ENCODE data around the gene CARD9. TPM values are rescaled to one million over a fixed set of nuclear protein-coding genes. Genes with fewer than 3 reads are reported as not detected.

Gene CARD9
- total RNA-seq, 1 donor from 2014 or later: 1.5 TPM

DNA sequence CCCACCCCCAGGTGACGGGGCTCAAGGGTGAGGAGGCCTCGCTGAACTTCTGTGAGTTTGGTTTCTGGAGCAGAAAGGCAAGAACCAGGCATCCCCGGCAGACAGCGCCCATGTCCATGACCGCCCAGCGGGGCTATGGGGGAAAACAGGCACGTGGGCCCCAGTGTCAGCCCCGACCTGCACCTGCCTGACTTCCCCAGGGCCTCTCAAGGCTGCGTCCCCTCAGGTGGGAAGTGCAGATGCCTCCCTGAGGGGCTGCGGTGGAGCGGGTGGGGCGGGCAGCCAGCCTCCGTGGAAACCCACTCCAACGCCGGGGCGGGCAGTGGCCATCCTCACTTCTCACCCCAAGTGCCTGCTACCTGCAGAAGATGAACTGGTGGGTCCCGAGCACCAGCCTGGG lies 6.9 kb upstream of the CARD9 start:
- DNase-seq (ENCODE audit: low read depth): no peak

DNA sequence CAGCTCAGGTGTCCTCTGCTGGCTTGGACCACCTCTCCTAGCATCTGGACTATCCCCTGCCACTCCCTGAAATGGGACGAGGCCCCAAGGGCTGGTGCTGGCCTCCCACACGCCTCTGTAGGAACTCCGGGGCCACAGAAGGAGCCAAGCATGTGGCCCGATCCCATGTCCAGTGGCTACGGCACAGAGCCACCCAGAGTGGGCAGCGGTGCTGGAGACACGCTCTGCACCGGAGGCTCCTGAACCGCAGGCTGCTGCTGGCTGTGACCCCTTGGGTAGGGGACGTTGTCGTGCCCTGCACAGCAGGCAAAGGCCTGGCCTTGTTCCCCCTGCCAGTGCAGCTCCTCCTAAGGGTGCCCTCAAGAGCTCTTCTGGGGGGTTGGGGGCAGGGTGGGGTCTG lies 6.4 kb upstream of the CARD9 start:
- DNase-seq (ENCODE audit: low read depth): no peak

DNA sequence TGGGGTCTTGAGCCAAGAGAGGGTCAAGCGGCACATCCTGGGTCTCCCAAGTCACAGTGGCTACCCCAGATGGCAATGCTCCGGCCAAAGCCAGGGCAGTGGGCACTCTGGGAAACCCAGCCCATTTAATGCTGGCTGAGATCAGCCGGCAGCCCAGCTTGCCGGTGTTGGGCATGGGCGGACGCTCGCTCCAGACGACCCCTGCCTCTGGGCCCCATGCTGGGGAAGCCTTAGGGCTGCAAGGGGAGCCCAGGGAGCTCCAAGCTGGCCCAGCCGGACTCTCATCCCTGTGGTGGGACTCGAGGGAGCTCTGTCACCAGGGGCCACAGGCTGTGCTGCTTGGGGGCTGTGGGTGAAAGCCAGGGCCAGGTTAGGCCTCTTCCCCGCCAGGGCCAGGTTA lies 5.9 kb upstream of the CARD9 start:
- no peak for DNase-seq (ENCODE audit: low read depth)

GRCh38 chr9:136379003-136379287 lies 5.5 kb upstream of the CARD9 start:
- DNase-seq (ENCODE audit: low read depth): no peak

DNA sequence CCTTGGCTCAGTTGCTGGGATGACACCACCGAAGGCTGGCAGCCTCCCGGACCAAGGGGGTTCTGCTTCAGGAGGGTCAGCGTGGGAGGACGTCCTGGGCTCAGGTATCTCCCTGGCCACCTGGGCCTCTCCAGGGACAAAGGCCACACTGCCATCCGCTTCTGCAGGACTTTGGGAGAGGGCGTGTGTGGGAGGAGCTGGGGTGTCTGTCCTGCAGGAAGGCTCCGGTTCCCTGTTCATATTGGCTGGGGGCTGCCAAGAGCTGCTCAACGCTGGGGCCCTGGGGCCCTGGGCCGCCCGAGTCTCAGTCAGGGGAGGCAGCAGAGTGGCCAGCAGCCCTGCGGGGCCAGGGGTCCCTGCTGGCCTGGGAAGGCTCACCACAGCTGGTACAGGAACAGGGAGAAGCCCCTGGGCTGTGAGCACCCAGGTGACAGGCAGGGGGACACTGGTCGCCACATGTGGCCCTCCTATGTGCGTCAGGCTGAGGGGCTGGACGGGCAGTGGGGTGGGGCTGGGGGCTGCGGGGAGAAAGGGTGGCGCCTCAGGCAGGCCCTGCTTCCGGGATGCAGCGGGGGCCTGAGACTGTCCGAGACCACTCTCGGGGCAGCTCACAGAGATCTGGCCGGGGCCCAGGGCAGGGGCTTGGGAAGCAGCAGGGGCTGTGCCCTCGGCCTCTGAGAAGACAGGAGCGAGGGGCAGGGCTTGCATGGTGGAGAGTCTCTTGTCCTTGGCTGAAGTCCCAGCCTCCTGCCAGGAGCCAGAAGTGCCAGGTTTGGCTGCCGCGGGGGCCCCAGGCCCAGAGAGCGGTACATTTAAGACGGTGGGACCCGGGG lies 4.9 kb upstream of the CARD9 start:
- no peak for DNase-seq (ENCODE audit: low read depth)

DNA sequence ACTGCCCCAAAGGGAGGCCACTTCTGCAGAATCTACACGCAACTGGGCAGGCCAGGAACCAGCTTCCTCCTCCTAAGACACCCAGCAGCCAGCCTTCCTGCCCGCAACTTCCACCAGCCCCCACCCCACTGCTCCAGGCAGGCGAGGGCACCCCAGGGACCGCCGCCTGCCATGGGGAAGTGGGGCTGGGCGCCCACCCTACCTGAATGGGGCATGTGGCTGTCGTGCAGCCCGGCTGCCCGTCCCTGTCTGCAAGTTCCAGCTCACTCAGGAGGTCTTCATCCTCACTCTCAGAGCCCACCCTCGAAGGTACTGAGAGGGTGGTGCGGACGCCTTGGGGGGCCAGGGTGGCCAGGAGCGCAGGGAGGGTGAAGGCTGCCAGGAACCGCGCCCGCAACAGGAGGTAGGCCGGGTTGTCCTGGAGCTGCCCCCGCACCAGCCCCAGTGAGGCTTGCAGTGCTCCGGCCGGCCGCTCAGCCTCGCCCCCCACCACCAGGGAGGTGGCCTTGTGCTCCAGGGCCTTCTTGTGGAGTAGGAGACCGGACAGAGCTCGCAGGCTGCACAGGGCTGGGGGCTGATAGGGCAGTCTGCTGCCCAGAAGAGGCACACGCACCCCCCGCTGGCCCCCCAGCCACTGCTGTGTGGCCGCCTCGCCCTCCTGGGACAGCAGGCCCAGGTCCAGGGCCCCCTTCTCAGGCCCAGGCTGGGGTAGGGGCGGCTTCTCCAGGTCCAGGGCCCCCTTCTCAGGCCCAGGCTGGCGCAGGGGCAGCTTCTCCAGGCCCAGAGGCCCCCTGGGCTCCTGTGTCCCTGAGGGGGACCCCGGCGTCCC lies 4.1 kb upstream of the CARD9 start:
- no peak for DNase-seq (ENCODE audit: low read depth)

GRCh38 chr9:136376457-136376856 lies 3.0 kb upstream of the CARD9 start:
- no peak for DNase-seq (ENCODE audit: low read depth)

DNA sequence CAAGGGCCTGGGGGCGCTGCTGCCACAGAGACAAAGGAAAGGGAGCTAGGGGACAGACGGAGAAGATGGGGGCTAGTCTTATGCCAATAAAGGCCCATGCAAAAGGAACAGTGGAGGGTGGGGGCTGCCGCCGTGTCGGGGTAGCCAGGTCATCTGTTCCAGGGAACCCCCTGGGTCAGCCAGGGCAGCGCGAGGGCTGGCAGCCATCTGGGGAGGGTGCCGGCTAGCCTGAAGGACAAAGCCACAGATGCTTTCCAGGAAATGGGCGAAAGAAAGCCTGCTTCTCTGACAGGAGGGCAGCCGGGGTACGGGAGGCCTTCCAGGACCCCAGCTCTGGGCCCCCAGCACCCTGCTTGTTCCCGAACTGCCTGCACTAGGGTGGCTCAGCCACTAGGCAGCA lies 1.6 kb upstream of the CARD9 start:
- DNase-seq (ENCODE audit: low read depth): no peak

GRCh38 chr9:136374183-136374575 lies 710 bp upstream of the CARD9 start:
- DNase-seq (ENCODE audit: low read depth): no peak

- DNase-seq (ENCODE audit: low read depth): peak; percentile 78
Measured at GRCh38 chr9:136372561-136373299, 739 bp downstream of the CARD9 start.

- no peak for DNase-seq (ENCODE audit: low read depth)
Measured at GRCh38 chr9:136372006-136372405, 1.5 kb downstream of the CARD9 start.

DNA sequence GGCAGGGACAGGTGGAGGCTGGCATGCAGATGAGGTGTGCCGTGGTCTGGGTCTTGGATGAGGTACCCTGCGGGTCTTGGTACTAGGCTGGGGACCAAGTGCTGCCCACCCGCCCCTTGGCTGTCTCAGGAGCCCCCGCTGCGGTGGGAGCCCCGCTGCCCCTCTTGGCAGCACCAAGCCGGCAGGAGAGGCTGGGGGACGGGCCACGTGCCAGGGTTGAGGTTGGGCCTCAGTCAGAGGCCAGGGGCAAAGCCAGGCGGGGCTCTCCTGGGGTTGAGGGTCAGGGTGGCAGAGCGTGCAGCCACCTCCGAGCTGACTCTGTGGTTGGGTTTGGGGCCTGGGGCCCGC lies 2.0 kb downstream of the CARD9 start:
- no peak for DNase-seq (ENCODE audit: low read depth)

- DNase-seq (ENCODE audit: low read depth): peak; percentile 19
Measured at GRCh38 chr9:136370687-136371532, 2.6 kb downstream of the CARD9 start.

DNA sequence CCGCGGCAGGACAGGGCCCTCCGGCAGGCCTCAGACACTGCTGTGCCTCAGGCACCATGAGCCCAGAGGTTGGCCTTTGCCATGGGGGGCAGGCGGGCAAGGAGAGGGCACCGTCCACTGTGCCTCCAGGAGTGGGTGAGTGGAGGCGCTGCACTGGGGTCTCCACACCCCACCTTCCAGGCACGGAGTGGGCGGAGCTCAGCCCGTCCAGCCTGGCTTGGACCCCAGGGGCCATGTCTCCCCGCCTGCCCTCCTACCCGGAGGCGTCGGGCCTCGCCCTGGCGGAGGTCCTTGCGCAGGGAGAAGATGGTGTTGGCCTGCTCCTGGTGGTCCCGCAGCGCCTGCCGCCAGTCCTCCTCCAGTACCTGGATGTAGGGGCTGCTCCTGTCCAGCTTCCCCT lies 3.4 kb downstream of the CARD9 start:
- DNase-seq (ENCODE audit: low read depth): no peak

GRCh38 chr9:136368190-136368589 lies 5.3 kb downstream of the CARD9 start:
- DNase-seq (ENCODE audit: low read depth): no peak

GRCh38 chr9:136367296-136368145 lies 5.9 kb downstream of the CARD9 start:
- no peak for DNase-seq (ENCODE audit: low read depth)

DNA sequence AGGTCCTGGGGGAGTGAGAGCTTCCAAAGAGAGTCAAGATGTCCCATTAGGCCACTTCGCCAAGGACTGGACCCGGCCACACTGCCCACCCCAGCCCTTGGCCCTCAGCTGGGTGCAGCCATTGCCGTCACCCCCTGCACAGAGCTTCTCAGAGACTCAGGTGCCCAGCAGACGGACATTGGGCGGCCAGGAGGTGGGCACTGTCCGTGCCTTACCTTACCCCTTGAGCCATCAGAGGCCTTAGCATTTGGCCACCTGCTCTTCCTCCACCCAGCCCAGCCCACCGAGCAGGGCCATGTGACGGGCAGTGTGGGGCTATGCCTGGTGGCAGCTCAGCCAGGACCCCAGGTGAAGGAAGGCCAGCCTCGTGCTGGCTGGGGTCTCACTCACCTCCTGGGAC lies 6.6 kb downstream of the CARD9 start:
- DNase-seq (ENCODE audit: low read depth): no peak

DNA sequence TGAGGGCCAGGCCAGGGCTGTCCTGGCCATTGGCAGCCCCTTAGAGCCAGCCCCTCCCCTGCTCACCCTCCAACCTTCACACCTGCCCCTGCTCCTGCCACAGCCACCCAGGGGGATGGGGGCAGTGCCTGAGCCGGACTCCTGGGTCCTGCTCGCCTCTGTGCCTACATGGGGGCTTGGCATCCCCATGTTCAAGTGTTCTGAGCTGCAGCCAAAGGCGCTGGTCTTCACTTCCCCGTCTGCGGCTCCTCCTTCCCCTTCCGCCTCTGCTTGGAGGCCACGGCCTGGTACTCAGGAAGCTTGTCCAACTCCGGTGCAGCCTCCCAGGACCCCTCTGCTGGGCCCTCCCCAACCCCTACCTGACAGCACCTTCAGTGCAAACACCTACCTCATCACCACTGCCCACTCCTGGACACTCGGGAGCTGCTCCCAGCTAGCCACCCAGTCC lies 7.7 kb downstream of the CARD9 start:
- DNase-seq (ENCODE audit: low read depth): no peak

- no peak for DNase-seq (ENCODE audit: low read depth)
Measured at GRCh38 chr9:136364942-136365774, 8.3 kb downstream of the CARD9 start.

Measured in renal cortical epithelial cell (primary cell).